HL-60/S4 treated with phorbol 12-myristate 13-acetate at 8.2 ng/mL for 4 days and 3 days (cell line): ENCODE data around the gene TSR3.

Experiments
- in situ Hi-C: fragments of 300-500 bp; cut with MboI; formaldehyde crosslinking; loops from 2 replicates; pipeline ENCODE4 v1.15.0; 2022; ENCODE audit warnings: low sequenced_read_pairs

The TSR3 gene

DNA sequence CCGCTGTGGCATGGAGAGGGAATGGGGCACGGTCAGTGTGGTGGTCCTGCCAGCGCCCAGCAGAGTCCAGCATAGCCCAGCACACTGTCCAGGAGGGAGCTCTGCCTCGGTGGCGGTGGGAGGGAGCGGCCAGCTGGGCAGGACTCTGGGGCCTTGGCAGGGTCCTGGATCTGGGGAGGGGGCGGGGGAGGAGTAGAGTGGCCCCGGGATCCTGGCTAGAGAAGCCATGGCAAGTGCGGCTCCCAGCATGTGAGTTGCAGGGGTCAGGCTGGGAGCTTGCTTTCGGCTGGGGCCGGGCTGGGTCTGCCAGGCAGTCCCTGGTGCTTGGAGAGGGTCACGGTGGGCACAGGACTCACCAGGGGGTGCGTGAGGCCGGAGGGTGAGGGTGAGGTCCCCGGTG lies 3.9 kb upstream of the TSR3 start:
- in situ Hi-C loops, result no loop called here

DNA sequence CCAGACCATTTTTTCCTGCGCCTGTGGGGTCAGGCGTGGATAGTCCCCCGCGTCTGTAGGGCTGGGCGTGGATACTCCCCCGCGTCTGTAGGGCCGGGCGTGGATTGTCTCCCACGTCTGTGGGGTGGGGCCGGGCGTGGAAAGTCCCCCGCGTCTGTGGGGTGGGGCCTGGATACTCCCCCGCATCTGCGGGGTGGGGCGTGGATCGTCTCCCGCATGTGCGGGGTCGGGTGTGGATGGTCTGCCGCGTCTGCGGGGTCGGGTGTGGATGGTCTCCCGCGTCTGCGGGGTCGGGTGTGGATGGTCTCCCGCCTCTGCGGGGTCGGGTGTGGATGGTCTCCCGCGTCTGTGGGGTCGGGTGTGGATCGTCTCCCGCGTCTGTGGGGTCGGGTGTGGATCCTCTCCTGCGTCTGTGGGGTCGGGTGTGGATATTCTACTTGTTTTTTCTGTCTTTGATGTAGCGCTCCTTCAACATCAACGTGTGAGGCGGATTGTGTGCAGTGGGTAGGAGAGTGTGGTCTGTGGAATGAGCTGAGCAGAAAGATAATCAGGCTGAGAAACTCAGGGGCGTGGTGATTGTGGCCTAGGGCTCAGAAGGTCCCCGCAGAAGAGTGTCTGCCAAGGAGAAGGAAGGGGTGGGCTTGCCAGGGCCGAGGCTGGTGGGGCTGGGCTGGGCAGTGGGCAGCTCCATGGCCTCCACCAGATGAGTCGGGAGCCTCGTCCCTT lies 3.3 kb upstream of the TSR3 start:
- in situ Hi-C loops, result no loop called here

DNA sequence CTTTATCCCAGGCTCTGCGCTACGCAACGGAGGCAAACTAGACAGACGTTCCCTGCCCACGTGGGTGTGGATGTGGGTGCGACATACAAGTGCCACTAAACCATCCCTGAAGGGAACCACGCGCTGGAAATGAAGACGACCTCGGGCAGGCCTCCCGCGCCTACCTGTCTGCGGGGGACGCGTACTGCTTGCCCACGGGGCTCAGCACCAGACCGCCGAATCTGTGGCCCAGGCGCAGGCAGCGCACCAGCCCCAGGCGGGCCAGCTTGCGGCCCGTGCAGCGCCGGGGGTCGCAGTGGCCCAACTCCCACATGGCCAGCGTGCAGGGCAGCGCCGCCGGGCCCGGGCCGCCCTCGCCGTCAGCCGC lies 480 bp downstream of the TSR3 start:
- in situ Hi-C loops, result no loop called here

DNA sequence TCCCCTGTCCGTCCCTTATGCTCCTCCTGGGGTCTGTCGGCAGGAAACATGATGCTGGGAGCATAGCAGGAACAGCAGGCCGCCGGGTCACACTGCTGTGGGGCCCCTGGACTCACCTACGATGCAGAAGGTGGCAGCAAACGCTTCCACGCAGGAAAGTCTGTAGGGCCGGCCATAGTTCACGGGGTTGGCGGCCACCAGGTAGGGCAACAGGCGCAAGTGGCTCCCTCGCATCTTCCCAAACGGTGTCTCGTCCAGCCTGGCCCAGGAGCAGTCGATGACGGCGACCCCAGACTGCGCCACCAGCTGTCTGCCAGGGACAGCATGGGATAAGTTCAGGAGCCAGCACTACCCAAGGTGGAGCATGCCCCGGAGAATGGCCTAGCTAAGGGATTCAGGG lies 987 bp downstream of the TSR3 start:
- in situ Hi-C loops, result no loop called here

DNA sequence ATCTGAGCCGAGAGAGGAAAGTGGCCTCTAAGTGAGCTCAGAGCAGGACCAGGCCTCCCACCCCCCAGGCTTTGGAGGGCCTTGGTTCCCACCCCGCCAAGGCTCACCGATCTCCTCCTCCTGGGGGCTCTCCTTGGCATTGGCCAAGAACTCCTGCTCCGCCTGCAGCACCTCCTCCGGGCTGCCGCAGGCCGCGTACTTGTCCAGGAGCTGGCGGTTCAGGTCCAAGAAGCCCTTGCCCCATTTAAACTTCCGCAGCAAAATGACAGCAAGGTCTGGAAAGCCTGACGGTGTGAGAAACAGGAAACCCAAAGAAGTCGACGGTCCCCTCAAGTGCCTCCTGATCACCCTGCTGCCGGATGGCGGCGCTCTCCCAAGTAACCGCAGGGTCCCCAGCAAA lies 1.7 kb downstream of the TSR3 start:
- in situ Hi-C loops, result no loop called here

- in situ Hi-C loops, result no loop called here
Measured at GRCh38 chr16:1349351-1349750, 2.3 kb downstream of the TSR3 start.

- in situ Hi-C loops, result no loop called here
Measured at GRCh38 chr16:1348926-1349325, 2.8 kb downstream of the TSR3 start.

DNA sequence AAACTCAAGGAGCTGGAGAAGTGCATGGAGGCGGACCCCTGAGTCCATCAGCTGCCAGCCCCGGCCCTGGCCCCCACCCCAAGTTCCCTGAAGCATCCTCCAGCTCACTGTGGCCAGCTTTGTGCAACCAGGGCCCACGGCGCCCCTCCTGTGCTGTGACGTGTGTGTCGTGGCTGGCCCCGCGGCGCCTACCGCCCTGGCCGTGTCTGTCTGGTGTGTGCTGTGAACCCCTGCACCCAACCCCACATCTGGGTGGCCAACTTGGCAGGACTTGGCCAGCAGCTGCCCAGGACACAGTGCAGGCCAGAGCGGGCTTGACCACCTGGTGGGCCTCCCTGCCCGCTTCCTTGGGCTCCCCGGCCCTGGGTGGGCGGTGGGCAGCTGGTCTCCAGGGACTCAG lies 3.2 kb downstream of the TSR3 start:
- in situ Hi-C loops, result no loop called here

DNA sequence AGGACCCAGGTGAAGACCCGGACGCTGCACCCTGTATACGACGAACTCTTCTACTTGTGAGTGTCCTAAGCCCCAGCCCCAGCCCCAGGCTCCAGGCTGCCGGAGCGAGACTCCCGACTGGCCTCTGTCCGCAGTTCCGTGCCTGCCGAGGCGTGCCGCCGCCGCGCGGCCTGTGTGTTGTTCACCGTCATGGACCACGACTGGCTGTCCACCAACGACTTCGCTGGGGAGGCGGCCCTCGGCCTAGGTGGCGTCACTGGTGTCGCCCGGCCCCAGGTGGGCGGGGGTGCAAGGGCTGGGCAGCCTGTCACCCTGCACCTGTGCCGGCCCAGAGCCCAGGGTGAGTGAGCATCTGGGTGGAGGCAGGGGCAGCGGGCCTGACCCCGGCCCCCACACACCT lies 3.7 kb downstream of the TSR3 start:
- in situ Hi-C loops, result no loop called here

DNA sequence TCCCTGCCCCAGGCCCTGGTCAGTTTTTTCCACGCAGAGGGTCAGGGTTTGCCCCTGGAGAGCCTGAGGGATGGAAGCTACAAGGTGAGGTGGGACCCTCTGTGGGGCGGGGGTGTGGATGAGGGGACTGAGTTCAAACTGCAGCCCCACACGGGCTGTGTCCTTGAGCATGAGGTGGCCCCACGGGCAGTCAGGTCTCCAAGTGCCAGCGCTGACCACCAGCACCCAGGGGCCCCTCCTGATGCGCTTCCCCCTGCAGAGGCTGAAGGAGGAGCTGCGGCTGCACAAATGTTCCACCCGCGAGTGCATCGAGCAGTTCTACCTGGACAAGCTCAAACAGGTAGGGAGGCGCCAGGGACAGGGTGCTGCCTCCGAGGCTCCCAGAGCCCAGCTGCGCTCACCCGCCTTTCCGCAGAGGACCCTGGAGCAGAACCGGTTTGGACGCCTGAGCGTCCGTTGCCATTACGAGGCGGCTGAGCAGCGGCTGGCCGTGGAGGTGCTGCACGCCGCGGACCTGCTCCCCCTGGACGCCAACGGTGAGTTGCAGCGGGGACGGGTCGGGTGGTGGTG lies 4.3 kb downstream of the TSR3 start:
- in situ Hi-C loops, result no loop called here

DNA sequence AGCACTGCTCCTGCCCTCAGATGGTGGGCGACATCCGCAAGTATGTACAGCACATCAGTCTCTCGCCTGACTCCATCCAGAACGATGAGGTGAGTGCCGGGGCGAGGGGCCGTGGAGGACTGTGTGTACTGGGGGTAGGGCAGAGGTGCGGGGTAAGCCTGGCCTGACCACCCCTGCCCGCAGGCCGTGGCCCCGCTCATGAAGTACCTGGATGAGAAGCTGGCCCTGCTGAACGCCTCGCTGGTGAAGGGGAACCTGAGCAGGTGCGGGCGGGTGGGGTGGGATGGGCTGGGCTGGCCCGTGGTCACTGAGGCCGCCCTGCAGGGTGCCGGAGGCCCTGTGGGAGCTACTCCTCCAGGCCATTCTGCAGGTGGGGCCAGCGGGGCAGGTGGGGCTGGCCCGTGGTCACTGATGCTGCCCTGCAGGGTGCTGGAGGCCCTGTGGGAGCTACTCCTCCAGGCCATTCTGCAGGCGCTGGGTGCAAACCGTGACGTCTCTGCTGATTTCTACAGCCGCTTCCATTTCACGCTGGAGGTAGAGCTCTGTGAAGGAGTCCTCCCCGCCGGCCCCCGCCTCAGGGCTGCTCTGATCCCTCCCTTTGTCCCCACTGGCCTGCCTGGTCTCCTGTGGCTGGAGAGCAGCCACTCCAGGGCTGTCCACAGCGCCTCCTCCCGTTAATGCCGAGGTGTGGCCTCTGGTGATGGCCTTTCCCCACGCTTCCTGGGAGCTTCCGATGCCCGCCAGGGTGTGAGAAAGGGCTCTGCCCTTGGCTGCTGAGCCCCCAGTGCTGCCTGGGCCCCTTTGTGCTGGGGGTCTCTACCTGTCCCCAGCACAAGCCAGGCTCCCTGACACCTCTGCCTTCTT lies 5.0 kb downstream of the TSR3 start:
- in situ Hi-C loops, result no loop called here

DNA sequence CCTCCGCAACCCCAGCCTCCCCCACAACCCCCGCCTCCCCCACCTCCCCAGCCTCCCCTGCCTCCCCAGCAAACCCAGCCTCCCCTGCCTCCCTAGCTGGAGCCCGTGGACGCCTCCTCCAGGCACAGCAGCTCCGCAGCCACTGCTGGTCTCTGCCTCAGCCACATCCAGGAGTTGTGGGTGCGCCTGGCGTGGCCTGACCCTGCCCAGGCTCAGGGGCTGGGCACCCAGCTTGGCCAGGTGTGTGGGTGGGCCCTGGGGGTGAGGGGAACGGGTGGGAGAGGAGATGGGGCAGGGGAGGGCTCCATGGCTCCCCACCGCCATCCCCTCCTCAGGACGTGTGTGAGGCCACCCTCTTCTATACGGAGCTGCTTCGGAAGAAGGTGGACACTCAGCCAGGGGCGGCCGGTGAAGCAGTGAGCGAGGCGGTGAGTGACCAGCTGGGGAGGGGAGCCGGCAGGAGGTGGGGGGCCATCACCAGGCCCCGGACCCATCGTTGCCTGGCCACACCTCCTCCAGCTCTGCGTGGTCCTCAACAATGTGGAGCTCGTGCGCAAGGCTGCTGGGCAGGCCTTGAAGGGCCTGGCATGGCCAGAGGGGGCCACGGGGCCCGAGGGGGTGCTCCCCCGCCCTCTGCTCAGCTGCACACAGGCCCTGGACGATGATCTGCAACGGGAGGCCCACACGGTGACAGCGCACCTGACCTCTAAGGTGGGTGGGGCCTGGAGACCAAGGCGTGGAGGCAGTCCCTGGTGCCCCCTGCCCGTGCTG lies 5.8 kb downstream of the TSR3 start:
- in situ Hi-C loops, result no loop called here

DNA sequence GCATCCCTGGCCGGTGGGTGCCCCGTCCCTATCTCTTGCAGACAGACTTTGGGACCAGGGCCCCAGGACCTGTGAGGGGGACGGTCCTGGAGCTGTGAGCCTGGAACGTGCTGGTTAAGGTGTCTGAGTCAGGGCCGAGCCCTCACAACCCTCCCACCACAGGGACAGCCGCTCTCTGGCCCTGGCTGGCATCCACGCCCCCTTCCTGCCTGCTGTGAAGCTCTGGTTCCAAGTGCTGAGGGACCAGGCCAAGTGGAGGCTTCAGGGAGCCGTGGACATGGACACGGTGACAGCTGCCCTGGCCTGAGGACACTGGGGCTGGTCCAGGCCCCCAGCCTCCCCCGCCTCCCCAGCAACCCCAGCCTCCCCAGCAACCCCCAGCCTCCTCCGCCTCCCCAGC lies 6.6 kb downstream of the TSR3 start:
- in situ Hi-C loops, result no loop called here

GRCh38 chr16:1344499-1344898 lies 7.2 kb downstream of the TSR3 start:
- in situ Hi-C loops, result no loop called here

GRCh38 chr16:1343428-1344242 lies 8.0 kb downstream of the TSR3 start:
- in situ Hi-C loops, result no loop called here

DNA sequence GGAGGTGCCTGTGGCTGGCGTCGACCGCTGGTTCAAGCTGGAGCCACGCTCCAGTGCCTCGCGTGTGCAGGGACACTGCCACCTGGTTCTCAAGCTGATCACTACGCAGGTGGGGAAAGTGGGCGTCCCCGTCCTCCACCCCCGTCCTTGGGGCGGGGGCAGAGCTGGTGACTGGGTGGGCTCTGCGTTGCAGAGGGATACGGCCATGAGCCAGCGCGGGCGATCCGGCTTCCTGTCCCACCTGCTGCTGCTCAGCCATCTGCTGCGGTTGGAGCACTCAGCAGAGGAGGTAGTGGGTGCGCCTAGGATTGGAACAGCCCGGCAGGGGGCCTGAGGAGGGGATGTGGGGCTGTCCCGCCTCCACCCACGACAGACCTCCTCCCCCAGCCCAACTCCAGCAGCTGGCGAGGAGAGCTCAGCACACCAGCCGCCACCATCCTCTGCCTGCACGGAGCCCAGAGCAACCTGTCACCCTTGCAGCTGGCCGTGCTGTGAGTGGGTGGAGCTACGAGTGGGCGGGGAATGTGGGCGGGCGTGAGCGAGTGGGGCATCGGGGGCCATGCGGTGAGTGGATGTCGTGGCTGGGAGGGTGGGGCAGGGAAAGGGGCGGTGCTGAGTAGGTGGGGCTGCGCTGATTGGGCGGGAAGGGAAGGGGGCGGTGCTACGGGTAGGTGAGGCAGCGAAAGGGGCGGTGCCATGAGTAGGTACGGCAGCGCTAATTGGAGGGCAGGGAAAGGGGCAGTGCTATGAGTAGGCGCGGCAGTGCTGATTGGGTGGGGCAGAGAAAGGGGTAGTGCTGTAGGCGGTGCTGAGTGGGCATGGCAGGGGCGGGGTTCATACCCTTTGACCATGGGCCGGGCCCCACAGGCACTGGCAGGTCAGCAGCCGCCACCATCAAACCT lies 8.9 kb downstream of the TSR3 start:
- in situ Hi-C loops, result no loop called here

DNA sequence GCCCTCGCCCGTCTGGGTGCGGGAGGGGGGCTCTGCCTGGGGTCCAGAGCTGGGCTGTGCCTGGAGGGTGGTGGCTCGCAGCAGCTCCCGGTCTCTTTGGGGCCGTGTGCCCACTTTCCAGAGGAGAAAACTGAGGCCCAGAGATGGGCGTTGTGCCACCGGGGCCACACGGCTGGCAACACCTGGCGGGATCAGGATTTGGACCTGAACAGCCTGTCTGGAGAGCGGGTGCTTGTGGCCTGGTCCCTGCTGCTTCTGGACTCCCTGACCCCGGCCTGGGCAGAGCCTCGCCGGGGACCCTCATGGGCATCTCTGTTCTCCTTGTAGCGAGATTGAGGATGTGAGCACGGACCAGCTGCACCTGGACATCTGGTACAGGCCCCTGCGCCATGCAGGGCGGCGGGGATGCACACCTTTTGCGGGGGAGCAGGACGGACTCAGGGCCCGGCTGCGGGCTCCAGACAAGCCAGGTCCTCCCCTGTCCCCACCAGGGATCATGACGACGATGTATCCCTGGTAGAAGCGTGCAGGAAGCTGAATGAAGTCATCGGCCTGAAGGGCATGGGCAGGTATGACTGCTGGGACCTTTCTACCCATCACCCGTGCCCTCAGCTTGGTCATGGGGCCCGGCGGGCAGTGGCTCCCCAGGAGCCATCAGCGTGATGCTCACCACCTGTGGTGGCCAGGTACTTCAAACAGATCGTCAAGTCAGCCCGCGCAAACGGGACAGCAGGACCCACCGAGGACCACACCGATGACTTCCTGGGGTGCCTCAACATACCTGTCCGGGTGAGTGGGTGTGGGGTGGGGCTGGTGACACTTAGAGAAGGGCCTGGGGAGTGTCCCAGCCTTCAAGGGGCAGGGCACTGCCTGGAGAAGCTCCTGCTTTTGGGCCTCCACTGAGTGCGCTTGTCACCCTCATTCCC lies 9.9 kb downstream of the TSR3 start:
- in situ Hi-C loops, result no loop called here

DNA sequence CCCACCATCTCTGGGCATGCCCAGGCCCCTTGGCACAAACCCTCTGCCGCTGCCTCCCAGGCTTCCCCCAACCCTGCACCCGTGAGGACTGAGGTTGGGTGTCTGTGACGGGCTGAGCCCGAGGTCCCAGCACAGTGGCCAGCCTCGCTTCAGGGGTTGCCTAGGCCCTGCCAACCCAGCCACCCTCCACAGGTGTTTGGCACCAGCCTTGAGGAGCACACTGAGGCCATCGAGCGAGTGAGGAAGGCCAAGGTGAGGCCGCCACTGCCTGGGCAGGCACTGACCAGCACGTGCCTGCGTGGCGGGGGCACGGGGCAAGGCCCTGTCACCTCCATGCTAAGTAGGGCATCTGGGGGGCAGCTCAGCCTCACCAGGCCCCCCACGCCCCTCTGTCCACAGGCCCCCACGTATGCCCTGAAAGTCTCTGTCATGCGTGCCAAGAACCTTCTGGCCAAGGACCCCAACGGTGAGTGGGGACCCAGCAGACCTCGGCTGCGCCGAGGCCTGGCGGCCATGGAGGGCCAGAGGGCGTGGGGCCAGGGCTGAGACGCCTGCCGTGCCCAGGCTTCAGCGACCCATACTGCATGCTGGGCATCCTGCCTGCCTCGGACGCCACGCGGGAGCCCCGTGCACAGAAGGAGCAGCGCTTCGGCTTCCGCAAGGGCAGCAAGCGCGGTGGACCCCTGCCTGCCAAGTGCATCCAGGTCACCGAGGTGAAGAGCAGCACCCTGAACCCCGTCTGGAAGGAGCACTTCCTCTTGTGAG lies 10.8 kb downstream of the TSR3 start:
- in situ Hi-C loops, result no loop called here
